ENCODE data around the gene TEX26.

TEX26 gene

GRCh38 chr13:30971575-30971974 is 39.1 kb downstream of the TEX26 start:
- DNase-seq (ENCODE audit: low read depth, low spot score), result no peak
- no peak overlapping the region for H3K27ac ChIP-seq

- no peak for DNase-seq (ENCODE audit: low read depth, low spot score)
- H3K27ac ChIP-seq, result no peak overlapping the region
Measured at GRCh38 chr13:30972888-30973377, 40.5 kb downstream of the TEX26 start.

- no peak for DNase-seq (ENCODE audit: low read depth, low spot score)
- H3K27ac ChIP-seq, result no peak overlapping the region
Measured at GRCh38 chr13:30974350-30974749, 41.9 kb downstream of the TEX26 start.

- no peak overlapping the region for H3K27ac ChIP-seq
- no peak for DNase-seq (ENCODE audit: low read depth, low spot score)
Measured at GRCh38 chr13:30976025-30976424, 43.6 kb downstream of the TEX26 start.

- DNase-seq (ENCODE audit: low read depth, low spot score), result no peak
- H3K27ac ChIP-seq, result no peak overlapping the region
Measured at GRCh38 chr13:30978981-30979956, 46.8 kb downstream of the TEX26 start.

- no peak overlapping the region for H3K27ac ChIP-seq
- no peak for DNase-seq (ENCODE audit: low read depth, low spot score)
Measured at GRCh38 chr13:30982506-30982905, 50.0 kb downstream of the TEX26 start.

- no peak for DNase-seq (ENCODE audit: low read depth, low spot score)
- H3K27ac ChIP-seq, result no peak overlapping the region
Measured at GRCh38 chr13:30982906-30983305, 50.5 kb downstream of the TEX26 start.

- no peak for DNase-seq (ENCODE audit: low read depth, low spot score)
- no peak overlapping the region for H3K27ac ChIP-seq
Measured at GRCh38 chr13:30983431-30983830, 51.0 kb downstream of the TEX26 start.

GRCh38 chr13:30984620-30985019 is 52.2 kb downstream of the TEX26 start:
- no peak overlapping the region for H3K27ac ChIP-seq
- DNase-seq (ENCODE audit: low read depth, low spot score), result no peak

GRCh38 chr13:30985637-30986205 is 53.3 kb downstream of the TEX26 start:
- H3K27ac ChIP-seq, result no peak overlapping the region
- DNase-seq (ENCODE audit: low read depth, low spot score), result no peak

- DNase-seq (ENCODE audit: low read depth, low spot score), result no peak
- H3K27ac ChIP-seq, result no peak overlapping the region
Measured at GRCh38 chr13:30991184-30991583, 58.7 kb downstream of the TEX26 start.

- no peak for DNase-seq (ENCODE audit: low read depth, low spot score)
- H3K27ac ChIP-seq, result no peak overlapping the region
Measured at GRCh38 chr13:30991922-30992321, 59.5 kb downstream of the TEX26 start.

- no peak overlapping the region for H3K27ac ChIP-seq
- no peak for DNase-seq (ENCODE audit: low read depth, low spot score)
Measured at GRCh38 chr13:30995331-30995730, 62.9 kb downstream of the TEX26 start.

- DNase-seq (ENCODE audit: low read depth, low spot score), result no peak
- no peak overlapping the region for H3K27ac ChIP-seq
Measured at GRCh38 chr13:30997697-30998096, 65.2 kb downstream of the TEX26 start.

- no peak for DNase-seq (ENCODE audit: low read depth, low spot score)
- H3K27ac ChIP-seq, result no peak overlapping the region
Measured at GRCh38 chr13:30998136-30999088, 66.0 kb downstream of the TEX26 start.

- no peak for DNase-seq (ENCODE audit: low read depth, low spot score)
- no peak overlapping the region for H3K27ac ChIP-seq
Measured at GRCh38 chr13:31000889-31001288, 68.4 kb downstream of the TEX26 start.

- DNase-seq (ENCODE audit: low read depth, low spot score), result no peak
Measured at GRCh38 chr13:31001647-31002046, 69.2 kb downstream of the TEX26 start.

GRCh38 chr13:31005066-31005465 is 72.6 kb downstream of the TEX26 start:
- no peak overlapping the region for H3K27ac ChIP-seq
- DNase-seq (ENCODE audit: low read depth, low spot score), result no peak

More at GRCh38 chr13:31001647-31002046, 69.2 kb downstream of the TEX26 start:
- no peak overlapping the region for H3K27ac ChIP-seq

GRCh38 chr13:31007417-31007816 is 75.0 kb downstream of the TEX26 start:
- no peak overlapping the region for H3K27ac ChIP-seq
- DNase-seq (ENCODE audit: low read depth, low spot score), result no peak

GRCh38 chr13:31008400-31009115 is 76.1 kb downstream of the TEX26 start:
- no peak for DNase-seq (ENCODE audit: low read depth, low spot score)
- H3K27ac ChIP-seq, result no peak overlapping the region
